Upper lobe of left lung (tissue), 6 donors: Measurements from ENCODE around the gene CHST13. TPM values are rescaled to one million over a fixed set of nuclear protein-coding genes. Genes with fewer than 3 reads are reported as not detected.

ENCODE experiments used
- ATAC-seq, 2 donors: fragments of 200-7000 bp; cut with Tn5 transposase; one replicate each; pipeline ENCODE4 v1.9.1; 2022; ENCODE audit warnings: mild to moderate bottlenecking in 2 of 2, moderate library complexity in 2 of 2; ENCODE audit not compliant: low FRiP score in 2 of 2
- DNase-seq, 2 donors: peaks; one replicate each; pipeline ENCODE4 v3.0.0-alpha.2; 2019 to 2020
- H3K27ac ChIP-seq, 4 donors: fragments of 200-600 bp; sonication (generic); one replicate each; pipeline ENCODE4 v1.5.1; 2016 to 2019
- H3K27me3 ChIP-seq, 4 donors: fragments of 200-600 bp; sonication (generic); one replicate each; pipeline ENCODE4 v1.5.1; 2017 to 2019
- H3K36me3 ChIP-seq, 4 donors: fragments of 200-600 bp; sonication (generic); one replicate each; pipeline ENCODE4 v1.5.1; 2016 to 2019
- H3K4me1 ChIP-seq, 4 donors: fragments of 200-600 bp; sonication (generic); one replicate each; pipeline ENCODE4 v1.5.1; 2018 to 2019
- H3K4me3 ChIP-seq, 4 donors: fragments of 200-600 bp; sonication (generic); one replicate each; pipeline ENCODE4 v1.5.1; 2017 to 2019; ENCODE audit warnings: mild to moderate bottlenecking in 2 of 4, moderate library complexity in 1 of 4
- H3K9me3 ChIP-seq, 4 donors: fragments of 200-600 bp; sonication (generic); one replicate each; pipeline ENCODE4 v1.5.1; 2018 to 2019
- EP300 ChIP-seq, 4 donors: sonication (generic); formaldehyde crosslinking; IDR thresholded peaks; one replicate each; pipeline ENCODE4 v1.5.1; 2017; ENCODE audit warnings: antibody characterized with exemption in 4 of 4, control low read depth in 2 of 4
- POLR2A ChIP-seq, 4 donors: fragments of 450-650 bp; IDR thresholded peaks; one replicate each; pipeline ENCODE4 v1.5.1; 2016 to 2017; ENCODE audit warnings: antibody characterized with exemption in 4 of 4, mild to moderate bottlenecking in 2 of 4
- POLR2AphosphoS5 ChIP-seq, 2 donors: sonication (generic); formaldehyde crosslinking; IDR thresholded peaks; one replicate each; pipeline ENCODE4 v1.5.1; 2017; ENCODE audit warnings: antibody characterized with exemption in 2 of 2
- WGBS, 2 donors: methylation state at CpG; one replicate each; pipeline ENCODE4 v1.1.5; 2017 to 2018; 5-methylcytosine and 5-hydroxymethylcytosine counted together
- total RNA-seq, 6 donors: library from RNA; depleted of rRNA in 4 of 6; stranded (reverse); fragments of >200 nt in 4 of 6; gene quantifications; one replicate each; pipeline versions ENCODE4 v1.1.0 to v1.2.1, GENCODE V29; 2016 to 2021
- TF ChIP-seq, protein P1 (sequence below), 6 experiments: fragments of 450-650 bp in 4 of 6; fragments of 200-600 bp in 2 of 6; sonication (generic) in 2 of 6; IDR thresholded peaks; one replicate each; pipeline ENCODE4 v1.5.1; 2016 to 2019; ENCODE audit warnings: antibody characterized with exemption in 6 of 6
- donor health status: DM: no; HTN: no; CAD: no; lungs with moderate emphysema.
- donor health status: DM: no; HTN: yes; CAD: no; lungs with severe emphysema.

CHST13 gene
- total RNA-seq, 6 donors from 2014 or later, result 0.57 to 3.1 (median 2.0) TPM; not detected in 2

DNA sequence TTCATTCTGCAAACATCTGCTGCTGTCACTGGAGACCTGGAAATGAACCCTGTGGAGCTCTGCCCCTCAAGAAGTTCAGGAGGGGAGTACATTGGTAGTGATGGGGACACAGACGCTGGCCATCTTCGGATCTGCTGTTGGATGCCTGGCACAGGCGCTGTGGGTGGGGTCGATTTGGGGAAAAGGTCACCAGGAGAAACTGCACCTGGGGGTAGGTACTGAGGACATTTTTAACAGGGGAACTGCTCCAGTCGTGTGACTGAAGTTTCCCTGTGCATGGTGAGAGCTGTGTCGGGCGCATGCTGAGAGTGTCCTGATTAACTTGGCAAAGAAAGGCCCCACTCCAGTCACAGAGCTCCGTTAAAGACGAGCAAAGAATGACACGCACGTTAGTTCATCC lies 9.8 kb upstream of the CHST13 start:
- no peak for DNase-seq
- no peak for ATAC-seq

DNA sequence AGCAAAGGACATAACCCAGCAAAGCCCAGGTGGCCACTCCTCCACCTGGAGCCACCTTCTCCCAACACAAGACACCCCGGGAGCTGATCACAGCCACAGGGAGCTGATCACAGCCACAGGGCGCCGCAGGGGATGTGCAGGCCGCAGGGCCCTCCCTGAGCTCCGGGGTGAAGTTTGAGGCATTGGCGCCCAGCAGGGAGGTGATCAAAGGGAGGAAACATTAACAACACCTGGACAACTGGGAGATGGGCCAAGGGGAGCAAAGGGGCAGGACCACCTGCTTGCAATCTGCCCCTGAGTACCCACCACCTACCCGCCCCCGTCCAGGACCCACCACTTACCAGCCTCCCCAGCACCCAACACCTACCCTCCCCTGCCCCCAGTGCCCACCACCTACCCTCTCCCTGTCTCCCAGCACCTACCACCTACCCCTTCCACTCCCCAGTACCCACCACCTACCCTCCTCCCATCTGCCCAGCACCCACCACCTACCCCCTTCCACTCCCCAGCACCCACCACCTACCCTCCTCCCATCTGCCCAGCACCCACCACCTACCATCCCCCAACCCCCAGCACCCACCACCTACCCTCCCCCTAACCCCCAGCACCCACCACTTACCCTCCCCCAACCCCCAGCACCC lies 8.8 kb upstream of the CHST13 start:
- DNase-seq (no peak), ATAC-seq (no peak)
- Histone ChIP-seq H3K27me3 (no peaks in the 10 kb centered on the region), H3K36me3 (no peaks in the 10 kb centered on the region), H3K9me3 (no peaks in the 10 kb centered on the region), H3K4me1 (peaks cover 0 to 3% (median 0%) of the 10 kb centered on the region in 4 donors), H3K4me3 (no peak overlapping the region), H3K27ac (no peak overlapping the region)
- TF ChIP-seq POLR2AphosphoS5 (IDR thresholded peaks at IDR 0.05), result no peak
- TF ChIP-seq POLR2A (IDR thresholded peaks at IDR 0.05), result no peak
- TF ChIP-seq EP300 (IDR thresholded peaks at IDR 0.05), result no peak
- TF ChIP-seq, protein P1, sequence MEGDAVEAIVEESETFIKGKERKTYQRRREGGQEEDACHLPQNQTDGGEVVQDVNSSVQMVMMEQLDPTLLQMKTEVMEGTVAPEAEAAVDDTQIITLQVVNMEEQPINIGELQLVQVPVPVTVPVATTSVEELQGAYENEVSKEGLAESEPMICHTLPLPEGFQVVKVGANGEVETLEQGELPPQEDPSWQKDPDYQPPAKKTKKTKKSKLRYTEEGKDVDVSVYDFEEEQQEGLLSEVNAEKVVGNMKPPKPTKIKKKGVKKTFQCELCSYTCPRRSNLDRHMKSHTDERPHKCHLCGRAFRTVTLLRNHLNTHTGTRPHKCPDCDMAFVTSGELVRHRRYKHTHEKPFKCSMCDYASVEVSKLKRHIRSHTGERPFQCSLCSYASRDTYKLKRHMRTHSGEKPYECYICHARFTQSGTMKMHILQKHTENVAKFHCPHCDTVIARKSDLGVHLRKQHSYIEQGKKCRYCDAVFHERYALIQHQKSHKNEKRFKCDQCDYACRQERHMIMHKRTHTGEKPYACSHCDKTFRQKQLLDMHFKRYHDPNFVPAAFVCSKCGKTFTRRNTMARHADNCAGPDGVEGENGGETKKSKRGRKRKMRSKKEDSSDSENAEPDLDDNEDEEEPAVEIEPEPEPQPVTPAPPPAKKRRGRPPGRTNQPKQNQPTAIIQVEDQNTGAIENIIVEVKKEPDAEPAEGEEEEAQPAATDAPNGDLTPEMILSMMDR (IDR thresholded peaks at IDR 0.05), result no peak
- 88 to 100% methylated on average over 5 to 8 of the region's 8 CpGs for WGBS, 2 donors

More for the DNA sequence above, 9.8 kb upstream of the CHST13 start:
- no peak for TF ChIP-seq POLR2AphosphoS5 (IDR thresholded peaks at IDR 0.05)
- TF ChIP-seq EP300 (IDR thresholded peaks at IDR 0.05), result no peak
- TF ChIP-seq, protein P1 (IDR thresholded peaks at IDR 0.05), result no peak
- no peak for TF ChIP-seq POLR2A (IDR thresholded peaks at IDR 0.05)
- H3K27ac ChIP-seq, result no peak overlapping the region
- no peak overlapping the region for H3K4me3 ChIP-seq
- no peaks in the 10 kb centered on the region for H3K36me3 ChIP-seq
- H3K27me3 ChIP-seq, result no peaks in the 10 kb centered on the region
- 87 to 89% methylated on average over 9 to 11 of the region's 11 CpGs for WGBS, 2 donors
- peaks cover 0 to 3% (median 0%) of the 10 kb centered on the region in 4 donors for H3K4me1 ChIP-seq
- no peaks in the 10 kb centered on the region for H3K9me3 ChIP-seq

DNA sequence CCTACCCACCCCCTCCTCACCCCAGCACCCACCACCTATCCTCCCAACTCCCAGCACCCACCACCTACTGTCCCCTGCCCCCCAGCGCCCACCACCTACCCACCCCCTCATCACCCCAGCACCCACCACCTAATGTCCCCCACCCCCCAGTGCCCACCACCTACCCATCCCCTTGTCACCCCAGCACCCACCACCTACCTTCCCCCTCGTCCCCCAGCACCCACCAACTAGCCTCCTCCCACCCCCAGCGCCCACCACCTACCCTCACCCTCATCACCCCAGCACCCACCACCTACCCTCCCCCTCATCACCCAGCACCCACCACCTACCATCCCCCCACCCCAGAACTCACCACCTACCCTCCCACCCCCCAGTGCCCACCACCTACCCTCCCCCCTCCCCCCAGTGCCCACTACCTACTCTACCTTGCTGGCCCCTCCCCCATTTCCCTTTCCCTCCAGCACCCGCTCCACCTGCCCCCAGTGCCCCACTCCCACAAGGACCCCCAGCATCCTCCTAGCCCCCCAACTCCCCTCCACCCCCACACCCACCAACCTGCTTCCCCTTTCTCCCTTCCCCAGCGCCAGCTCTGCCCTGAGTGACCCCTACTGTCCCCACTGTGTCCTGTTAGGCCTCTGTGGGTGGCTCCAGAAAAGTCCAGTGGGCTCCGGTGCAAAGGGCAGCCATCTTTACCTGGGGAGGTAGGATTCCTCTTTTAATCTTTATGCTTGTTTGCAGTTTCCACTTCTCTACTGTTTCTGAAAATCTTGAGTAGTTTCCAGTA lies 7.6 kb upstream of the CHST13 start:
- no peak overlapping the region for H3K27ac ChIP-seq
- no peaks in the 10 kb centered on the region for H3K27me3 ChIP-seq
- no peak overlapping the region for H3K4me3 ChIP-seq
- 67 to 93% methylated on average over 1 to 2 of the region's 6 CpGs for WGBS, 2 donors
- no peaks in the 10 kb centered on the region for H3K36me3 ChIP-seq
- ATAC-seq (no peak), DNase-seq (no peak)
- H3K4me1 ChIP-seq, result peaks cover 0 to 3% (median 0%) of the 10 kb centered on the region in 4 donors
- no peaks in the 10 kb centered on the region for H3K9me3 ChIP-seq
- TF ChIP-seq EP300 (IDR thresholded peaks at IDR 0.05), result no peak
- no peak for TF ChIP-seq POLR2AphosphoS5 (IDR thresholded peaks at IDR 0.05)
- TF ChIP-seq, protein P1 (IDR thresholded peaks at IDR 0.05), result no peak
- TF ChIP-seq POLR2A (IDR thresholded peaks at IDR 0.05), result no peak

DNA sequence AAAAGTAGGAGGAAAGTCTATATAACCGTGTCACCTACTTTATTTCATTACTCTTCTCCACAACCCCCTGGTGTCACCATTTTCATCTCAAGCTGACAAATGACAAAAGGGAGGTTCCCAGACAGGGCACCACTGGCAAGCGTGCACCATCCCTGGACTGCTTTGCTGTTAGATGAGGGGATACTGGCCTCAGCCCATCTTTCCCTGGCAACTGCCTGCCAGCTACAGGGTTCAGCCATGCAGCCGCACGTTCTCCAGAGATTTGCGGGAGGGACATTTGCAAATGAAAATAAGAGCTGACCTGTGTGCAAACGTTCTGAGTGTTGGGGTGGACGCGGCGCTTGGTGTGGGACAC lies 7.0 kb upstream of the CHST13 start:
- H3K4me1 ChIP-seq, result peaks cover 0 to 3% (median 0%) of the 10 kb centered on the region in 4 donors
- H3K27ac ChIP-seq, result no peak overlapping the region
- 85 to 87% methylated on average over 9 of the region's 9 CpGs for WGBS, 2 donors
- H3K27me3 ChIP-seq, result no peaks in the 10 kb centered on the region
- no peaks in the 10 kb centered on the region for H3K36me3 ChIP-seq
- DNase-seq, result no peak
- no peaks in the 10 kb centered on the region for H3K9me3 ChIP-seq
- no peak overlapping the region for H3K4me3 ChIP-seq
- no peak for ATAC-seq
- no peak for TF ChIP-seq EP300 (IDR thresholded peaks at IDR 0.05)
- TF ChIP-seq POLR2AphosphoS5 (IDR thresholded peaks at IDR 0.05), result no peak
- TF ChIP-seq POLR2A (IDR thresholded peaks at IDR 0.05), result no peak
- TF ChIP-seq, protein P1 (IDR thresholded peaks at IDR 0.05), result no peak
